ENCODE results near the gene ANXA10. TPM values are rescaled to one million over a fixed set of nuclear protein-coding genes. Genes with fewer than 3 reads are reported as not detected.

The ANXA10 gene
- total RNA-seq, 2 donors from 2014 or later = not detected

DNA sequence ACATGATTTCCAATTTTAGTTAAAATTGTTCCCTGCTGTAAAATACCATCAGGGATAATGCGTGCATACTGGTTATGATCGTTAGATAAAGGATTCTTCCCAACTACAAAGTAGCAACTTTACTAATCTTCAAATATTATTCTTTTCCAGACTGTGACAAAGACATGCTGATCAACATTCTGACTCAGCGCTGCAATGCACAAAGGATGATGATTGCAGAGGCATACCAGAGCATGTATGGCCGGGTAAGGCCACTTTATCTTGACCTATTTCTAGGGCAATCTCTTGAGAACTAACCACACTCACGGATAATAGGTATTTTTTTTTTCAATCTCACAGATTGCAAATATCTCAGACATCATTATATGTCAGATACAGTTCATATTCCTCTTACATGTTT, 47.0 kb downstream of the ANXA10 start:
- Histone ChIP-seq H3K4me3 (no peak overlapping the region), H3K9me3 (no peaks in the 10 kb centered on the region), H3K36me3 (no peaks in the 10 kb centered on the region), H3K27ac (no peak overlapping the region), H3K27me3 (no peaks in the 10 kb centered on the region), H3K4me1 (no peaks in the 10 kb centered on the region)
- TF ChIP-seq, protein P1, sequence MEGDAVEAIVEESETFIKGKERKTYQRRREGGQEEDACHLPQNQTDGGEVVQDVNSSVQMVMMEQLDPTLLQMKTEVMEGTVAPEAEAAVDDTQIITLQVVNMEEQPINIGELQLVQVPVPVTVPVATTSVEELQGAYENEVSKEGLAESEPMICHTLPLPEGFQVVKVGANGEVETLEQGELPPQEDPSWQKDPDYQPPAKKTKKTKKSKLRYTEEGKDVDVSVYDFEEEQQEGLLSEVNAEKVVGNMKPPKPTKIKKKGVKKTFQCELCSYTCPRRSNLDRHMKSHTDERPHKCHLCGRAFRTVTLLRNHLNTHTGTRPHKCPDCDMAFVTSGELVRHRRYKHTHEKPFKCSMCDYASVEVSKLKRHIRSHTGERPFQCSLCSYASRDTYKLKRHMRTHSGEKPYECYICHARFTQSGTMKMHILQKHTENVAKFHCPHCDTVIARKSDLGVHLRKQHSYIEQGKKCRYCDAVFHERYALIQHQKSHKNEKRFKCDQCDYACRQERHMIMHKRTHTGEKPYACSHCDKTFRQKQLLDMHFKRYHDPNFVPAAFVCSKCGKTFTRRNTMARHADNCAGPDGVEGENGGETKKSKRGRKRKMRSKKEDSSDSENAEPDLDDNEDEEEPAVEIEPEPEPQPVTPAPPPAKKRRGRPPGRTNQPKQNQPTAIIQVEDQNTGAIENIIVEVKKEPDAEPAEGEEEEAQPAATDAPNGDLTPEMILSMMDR (IDR thresholded peaks at IDR 0.05) = no peak
- no peak for DNase-seq (ENCODE audit: low spot score)

DNA sequence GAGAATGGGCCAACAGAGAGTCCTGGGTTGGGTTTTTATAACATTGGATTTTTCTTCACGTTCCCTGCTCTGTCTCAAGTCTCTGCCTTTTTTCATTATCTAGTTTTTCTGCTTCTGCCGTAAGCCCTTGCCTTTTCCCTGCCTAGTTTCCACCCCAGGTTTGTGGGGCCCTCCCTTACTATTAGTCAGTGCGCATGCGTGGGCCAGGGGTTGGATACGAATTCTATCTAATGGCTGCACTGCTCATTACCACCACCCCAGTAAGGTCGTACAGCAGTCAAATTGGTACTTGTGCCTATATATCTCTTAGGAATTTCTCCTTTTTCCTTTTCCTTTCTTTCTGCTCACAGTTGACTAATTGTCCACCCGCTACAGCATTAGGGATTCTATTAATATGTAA, 49.4 kb downstream of the ANXA10 start:
- Histone ChIP-seq H3K27me3 (no peaks in the 10 kb centered on the region), H3K27ac (no peak overlapping the region), H3K4me3 (no peak overlapping the region), H3K9me3 (no peaks in the 10 kb centered on the region), H3K4me1 (no peaks in the 10 kb centered on the region), H3K36me3 (no peaks in the 10 kb centered on the region)
- TF ChIP-seq, protein P1 (IDR thresholded peaks at IDR 0.05) = no peak
- DNase-seq (ENCODE audit: low spot score) = no peak

DNA sequence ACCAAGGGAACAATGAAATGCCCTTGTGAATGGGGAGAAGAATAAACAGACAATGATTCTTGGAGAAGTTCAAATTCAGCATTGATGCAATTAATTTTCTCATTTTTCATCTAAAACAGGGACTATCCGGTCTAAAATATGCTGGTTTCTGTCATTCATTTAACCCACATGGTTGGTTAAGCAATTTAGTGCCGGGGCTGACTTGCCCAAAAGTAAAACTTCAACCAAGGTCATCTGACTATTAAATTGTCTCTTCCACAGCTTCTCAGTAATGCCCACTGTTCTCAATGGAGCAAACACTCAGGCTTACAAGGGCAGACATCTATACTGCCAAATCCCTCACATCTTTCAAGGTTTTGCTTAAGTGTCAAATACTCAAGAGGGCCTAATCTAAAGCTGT, 51.3 kb downstream of the ANXA10 start:
- Histone ChIP-seq H3K27ac (no peak overlapping the region), H3K27me3 (no peaks in the 10 kb centered on the region), H3K9me3 (no peaks in the 10 kb centered on the region), H3K4me3 (no peak overlapping the region), H3K4me1 (no peaks in the 10 kb centered on the region), H3K36me3 (no peaks in the 10 kb centered on the region)
- TF ChIP-seq, protein P1 (IDR thresholded peaks at IDR 0.05) = no peak
- no peak for DNase-seq (ENCODE audit: low spot score)

DNA sequence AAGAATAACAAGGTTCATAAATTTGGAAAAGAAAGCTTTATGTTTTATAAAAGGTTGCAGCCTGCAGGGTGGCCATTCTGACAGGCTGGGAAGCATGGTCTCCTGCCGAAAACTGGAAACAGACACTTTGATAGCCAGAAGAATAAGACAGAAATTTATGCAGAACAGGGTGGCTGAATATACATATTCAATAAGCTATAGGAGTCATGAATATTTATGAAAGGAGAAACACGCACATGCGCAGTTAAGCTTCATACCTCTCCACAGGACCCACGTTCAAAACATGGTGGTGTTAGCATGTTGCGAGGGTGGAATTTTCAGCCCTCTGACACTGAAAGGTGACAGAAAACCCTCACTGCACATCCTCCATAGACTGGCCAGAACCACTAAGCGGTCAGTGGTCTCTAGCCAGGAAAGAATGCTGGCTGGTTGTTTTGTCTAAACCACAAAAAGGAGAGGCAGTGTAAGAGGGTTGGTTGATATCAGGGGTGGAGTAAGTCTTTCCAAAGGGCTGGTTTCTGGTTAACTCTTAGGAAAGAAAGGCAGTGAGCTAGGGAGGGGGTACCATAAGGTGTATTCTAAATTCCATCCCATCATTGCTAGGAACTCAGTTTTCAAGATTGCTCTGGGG, 58.2 kb downstream of the ANXA10 start:
- no peaks in the 10 kb centered on the region for H3K9me3 ChIP-seq
- TF ChIP-seq, protein P1 (IDR thresholded peaks at IDR 0.05) = no peak

DNA sequence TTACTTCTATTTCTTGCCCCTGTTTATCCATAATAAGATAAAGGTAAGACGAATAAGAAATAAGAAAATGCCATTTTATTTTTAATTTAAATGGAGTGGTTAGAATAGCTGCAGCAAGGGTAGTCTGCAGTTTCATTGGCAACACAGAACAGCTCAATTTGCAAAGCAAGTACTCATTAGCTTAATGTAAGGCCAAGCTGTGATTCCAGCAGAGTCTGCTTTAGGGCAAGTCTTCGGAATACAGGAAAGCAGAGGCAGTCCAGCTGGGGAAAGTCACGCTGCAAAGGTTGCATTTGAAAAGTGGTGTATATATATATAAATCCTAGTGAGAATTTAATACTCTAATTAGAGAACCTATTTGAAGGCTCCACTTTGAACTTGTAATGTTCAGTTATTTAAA, 59.0 kb downstream of the ANXA10 start:
- H3K27ac ChIP-seq = no peak overlapping the region
- no peaks in the 10 kb centered on the region for H3K27me3 ChIP-seq
- no peak overlapping the region for H3K4me3 ChIP-seq
- no peaks in the 10 kb centered on the region for H3K9me3 ChIP-seq
- TF ChIP-seq, protein P1 (IDR thresholded peaks at IDR 0.05) = no peak
- DNase-seq (ENCODE audit: low spot score) = no peak
- H3K36me3 ChIP-seq = no peaks in the 10 kb centered on the region
- no peaks in the 10 kb centered on the region for H3K4me1 ChIP-seq

More for the DNA sequence above, 58.2 kb downstream of the ANXA10 start:
- DNase-seq (ENCODE audit: low spot score) = no peak
- no peaks in the 10 kb centered on the region for H3K4me1 ChIP-seq
- H3K4me3 ChIP-seq = no peak overlapping the region
- no peaks in the 10 kb centered on the region for H3K27me3 ChIP-seq
- no peak overlapping the region for H3K27ac ChIP-seq
- no peaks in the 10 kb centered on the region for H3K36me3 ChIP-seq
